HCT116 (cell line): Measurements from ENCODE around the gene ACVR1B. TPM values are rescaled to one million over a fixed set of nuclear protein-coding genes. Genes with fewer than 3 reads are reported as not detected.

Experiments used
- ATAC-seq: fragments of 200-7000 bp; cut with Tn5 transposase; 2 replicates; pipeline ENCODE4 v1.9.1; 2020; ENCODE audit warnings: mild to moderate bottlenecking, moderate library complexity
- BruUV-seq: library from RNA; stranded (reverse); fragments of 400-500 nt; replicated peaks from 2 replicates; lab custom pipeline; 2021; lab: Mats Ljungman, UMichigan
- CTCF ChIA-PET: fragments of 300-600 bp; sonication (Branson Sonifier 250); formaldehyde crosslinking; loops from one replicate; lab custom pipeline; 2021; ENCODE audit warnings: antibody characterized with exemption; lab: Charles Lee
- POLR2A ChIA-PET: fragments of 300-600, 350-600 bp; sonication (Branson Sonifier 250); formaldehyde crosslinking; loops from one replicate; lab custom pipeline; 2021; ENCODE audit warnings: antibody characterized with exemption; lab: Charles Lee
- RAD21 ChIA-PET, 2 experiments: fragments of 300-600 bp; sonication (Branson Sonifier 250); formaldehyde crosslinking; loops; one replicate each; lab custom pipeline; 2023; ENCODE audit warnings: low total read pairs in 2 of 2; ENCODE audit not compliant: uncharacterized antibody in 2 of 2, unreplicated experiment in 2 of 2, low non-redundant PET in 1 of 2; lab: Charles Lee
- DNase-seq: peaks from one replicate; pipeline ENCODE4 v3.0.0-alpha.2; 2010; ENCODE audit warnings: low read depth, low spot score
- H2AFZ ChIP-seq: fragments of 200-600 bp; shearing (Covaris generic), sonication (generic); 2 replicates; pipeline ENCODE4 v1.6.1; 2017; ENCODE audit warnings: low read depth, mixed run types, mixed read lengths, antibody characterized with exemption, low read length; ENCODE audit not compliant: poor library complexity, severe bottlenecking
- H3K27ac ChIP-seq: 2 replicates; pipeline ENCODE4 v1.5.1; 2012; ENCODE audit warnings: low read depth, low read length
- H3K27me3 ChIP-seq: fragments of 200-600 bp; sonication (generic); 2 replicates; pipeline ENCODE4 v1.6.1; 2016; ENCODE audit warnings: mixed run types, low read length, mixed read lengths; ENCODE audit not compliant: insufficient read depth
- H3K36me3 ChIP-seq, 2 experiments: fragments of 200-500 bp in 1 of 2; fragments of 200-600 bp in 1 of 2; sonication (Bioruptor generic) in 1 of 2; sonication (generic) in 1 of 2; 2 replicates each; pipeline versions ENCODE4 v1.5.1 to v1.6.1; 2014 to 2016; ENCODE audit warnings: low read length in 2 of 2, inconsistent platforms in 1 of 2, mixed read lengths in 1 of 2, mixed run types in 1 of 2; ENCODE audit not compliant: insufficient read depth in 2 of 2, control insufficient read depth in 1 of 2
- H3K4me1 ChIP-seq, 2 experiments: fragments of 200-600 bp in 1 of 2; sonication (generic) in 1 of 2; 2 replicates each; pipeline versions ENCODE4 v1.5.1 to v1.6.1; 2012 to 2017; ENCODE audit warnings: low read length in 2 of 2, inconsistent platforms in 1 of 2, mild to moderate bottlenecking in 1 of 2, mixed read lengths in 1 of 2, mixed run types in 1 of 2, moderate library complexity in 1 of 2; ENCODE audit not compliant: insufficient read depth in 2 of 2, control insufficient read depth in 1 of 2
- H3K4me2 ChIP-seq: fragments of 200-600 bp; sonication (generic); 2 replicates; pipeline ENCODE4 v1.6.1; 2017; ENCODE audit warnings: mixed run types, low read length, mixed read lengths
- H3K4me3 ChIP-seq, 2 experiments: fragments of 200-600 bp in 1 of 2; sonication (generic) in 1 of 2; replicated peaks in 1 of 2; 2 replicates each; pipeline ENCODE4 v1.5.1; 2011 to 2016; ENCODE audit warnings: low read length in 2 of 2, control low read depth in 1 of 2, low read depth in 1 of 2, mild to moderate bottlenecking in 1 of 2, mixed read lengths in 1 of 2, mixed run types in 1 of 2
- H3K79me2 ChIP-seq: fragments of 200-600 bp; sonication (generic); 2 replicates; pipeline ENCODE4 v1.6.1; 2017; ENCODE audit warnings: mild to moderate bottlenecking, mixed run types, low read length, moderate library complexity, mixed read lengths; ENCODE audit not compliant: insufficient read depth
- H3K9ac ChIP-seq: fragments of 200-600 bp; sonication (generic); 2 replicates; pipeline ENCODE4 v1.6.1; 2016; ENCODE audit warnings: low read length, mixed read lengths
- H3K9me2 ChIP-seq: fragments of 200-600 bp; sonication (generic), shearing (Covaris generic); 2 replicates; pipeline ENCODE4 v1.6.1; 2017; ENCODE audit warnings: mixed run types, mild to moderate bottlenecking, moderate library complexity; ENCODE audit not compliant: insufficient read depth
- H3K9me3 ChIP-seq, 2 experiments: fragments of 200-500 bp in 1 of 2; fragments of 200-600 bp in 1 of 2; sonication (Bioruptor generic) in 1 of 2; sonication (generic) in 1 of 2; 2 replicates each; pipeline ENCODE4 v1.6.1; 2014 to 2017; ENCODE audit warnings: low read length in 2 of 2, mixed read lengths in 2 of 2, inconsistent platforms in 1 of 2, low read depth in 1 of 2, mild to moderate bottlenecking in 1 of 2, mixed run types in 1 of 2, moderate library complexity in 1 of 2; ENCODE audit not compliant: control insufficient read depth in 1 of 2, insufficient read depth in 1 of 2
- H4K20me1 ChIP-seq: fragments of 200-600 bp; sonication (generic), shearing (Covaris generic); 2 replicates; pipeline ENCODE4 v1.6.1; 2017; ENCODE audit warnings: mixed run types, mild to moderate bottlenecking, moderate library complexity; ENCODE audit not compliant: insufficient read depth
- ATF3 ChIP-seq: IDR thresholded peaks from 2 replicates; pipeline ENCODE4 v1.6.1; 2012
- CEBPB ChIP-seq: IDR thresholded peaks from 2 replicates; pipeline ENCODE4 v1.6.1; 2012; ENCODE audit warnings: low read depth
- CTCF ChIP-seq, 3 experiments: fragments of 200-600 bp in 1 of 3; sonication (generic) in 1 of 3; IDR thresholded peaks in 2 of 3; conservative IDR thresholded peaks in 1 of 3; 2 replicates each; pipeline ENCODE4 v1.5.1; 2012 to 2017; ENCODE audit warnings: low read depth in 2 of 3, low read length in 2 of 3, antibody characterized with exemption in 1 of 3, borderline replicate concordance in 1 of 3, control low read depth in 1 of 3, mild to moderate bottlenecking in 1 of 3, mixed read lengths in 1 of 3, mixed run types in 1 of 3, moderate library complexity in 1 of 3; ENCODE audit not compliant: insufficient read depth in 1 of 3
- EGR1 ChIP-seq: IDR thresholded peaks from 2 replicates; pipeline ENCODE4 v1.6.1; 2012; ENCODE audit warnings: low read depth
- ELF1 ChIP-seq: IDR thresholded peaks from 2 replicates; pipeline ENCODE4 v1.6.1; 2012; ENCODE audit warnings: low read depth, borderline replicate concordance
- EZH2 ChIP-seq: fragments of 200-600 bp; sonication (generic); IDR thresholded peaks from 2 replicates; pipeline ENCODE4 v1.6.1; 2017; ENCODE audit warnings: antibody characterized with exemption, mixed run types
- EZH2phosphoT487 ChIP-seq: fragments of 200-600 bp; IDR thresholded peaks from 2 replicates; pipeline ENCODE4 v1.6.1; 2018; ENCODE audit warnings: antibody characterized with exemption, borderline replicate concordance
- JUND ChIP-seq: IDR thresholded peaks from 2 replicates; pipeline ENCODE4 v1.6.1; 2012
- POLR2A ChIP-seq: IDR thresholded peaks from 2 replicates; pipeline ENCODE4 v1.7.0; 2011; ENCODE audit warnings: borderline replicate concordance; ENCODE audit not compliant: insufficient read depth, insufficient read length; ENCODE audit errors: extremely low read depth
- POLR2AphosphoS5 ChIP-seq: IDR thresholded peaks from 2 replicates; pipeline ENCODE4 v1.6.1; 2011; ENCODE audit warnings: mild to moderate bottlenecking, low read depth, low read length, moderate library complexity
- RAD21 ChIP-seq: IDR thresholded peaks from 2 replicates; pipeline ENCODE4 v1.6.1; 2012; ENCODE audit warnings: low read depth, mild to moderate bottlenecking
- SIN3A ChIP-seq: IDR thresholded peaks from 2 replicates; pipeline ENCODE4 v1.6.1; 2012; ENCODE audit warnings: low read depth
- SP1 ChIP-seq: IDR thresholded peaks from 2 replicates; pipeline ENCODE4 v1.6.1; 2012; ENCODE audit warnings: low read depth
- SRF ChIP-seq: IDR thresholded peaks from 2 replicates; pipeline ENCODE4 v1.6.1; 2012; ENCODE audit warnings: low read depth
- TCF7L2 ChIP-seq: IDR thresholded peaks from 2 replicates; pipeline ENCODE4 v1.7.0; 2011; ENCODE audit warnings: borderline replicate concordance, inconsistent platforms; ENCODE audit not compliant: insufficient read depth, insufficient read length; ENCODE audit errors: extremely low read depth
- YY1 ChIP-seq: IDR thresholded peaks from 2 replicates; pipeline ENCODE4 v1.6.1; 2011; ENCODE audit warnings: low read length, low read depth, moderate library complexity, mild to moderate bottlenecking; ENCODE audit not compliant: insufficient replicate concordance; ENCODE audit errors: extremely low read depth
- ZFX ChIP-seq: fragments of 450-650 bp; IDR thresholded peaks from 2 replicates; pipeline ENCODE4 v1.6.1; 2017
- ZNF274 ChIP-seq: fragments of 200-500 bp; sonication (Bioruptor generic); IDR thresholded peaks from 2 replicates; pipeline ENCODE4 v1.6.1; 2014; ENCODE audit warnings: mild to moderate bottlenecking, low read depth, low read length, inconsistent platforms
- intact Hi-C: fragments of 100-400 bp; cut with micrococcal nuclease; formaldehyde crosslinking; loops from 2 replicates; pipeline ENCODE4 v1.10.0; 2022
- total RNA-seq: library from RNA; stranded (reverse); gene quantifications from one replicate; pipeline ENCODE4 v1.2.1, GENCODE V29; 2021; ENCODE audit not compliant: unreplicated experiment
- TF ChIP-seq, protein P1 (sequence below): IDR thresholded peaks from 2 replicates; pipeline ENCODE4 v1.6.1; 2012
- TF ChIP-seq, protein P2 (sequence below): IDR thresholded peaks from 2 replicates; pipeline ENCODE4 v1.6.1; 2011; ENCODE audit warnings: mild to moderate bottlenecking, low read length, moderate library complexity; ENCODE audit not compliant: insufficient replicate concordance; ENCODE audit errors: extremely low read depth

The ACVR1B gene
- total RNA-seq, 1 experiment from 2014 or later = 22.7 TPM

DNA sequence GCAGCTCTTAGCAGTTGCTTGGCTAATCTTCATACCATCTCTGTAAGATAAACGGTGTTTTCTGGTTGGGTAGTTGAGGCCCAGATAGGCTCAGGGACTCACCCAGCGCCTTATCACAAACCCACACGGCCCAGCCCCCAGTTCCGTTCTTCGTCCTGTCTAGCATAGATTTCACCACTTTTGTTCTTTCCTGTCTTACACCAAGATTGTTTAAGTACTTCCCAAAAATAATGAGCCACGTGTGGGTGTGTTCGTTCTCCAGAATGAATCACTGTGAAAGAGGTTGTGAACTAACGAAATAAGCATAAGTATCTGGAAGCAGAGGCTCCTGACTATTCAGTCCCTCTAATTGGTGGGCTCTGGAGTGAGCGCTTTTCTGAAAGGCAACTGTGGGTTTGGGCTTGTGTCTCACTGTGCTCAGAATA lies 21.4 kb downstream of the ACVR1B start:
- Histone ChIP-seq H3K4me3 (no peak overlapping the region), H3K4me2 (no peak overlapping the region), H3K27me3 (no peaks in the 10 kb centered on the region), H3K36me3 (peaks cover 4 to 12% of the 10 kb centered on the region in 2 experiments; a peak in 2 of 4 replicates), H2AFZ (no peak overlapping the region), H3K4me1 (peaks cover 12 to 17% of the 10 kb centered on the region in 2 experiments), H3K9me2 (no peaks in the 10 kb centered on the region), H4K20me1 (no peaks in the 10 kb centered on the region), H3K27ac (no peak overlapping the region), H3K9me3 (no peaks in the 10 kb centered on the region), H3K9ac (no peak overlapping the region), H3K79me2 (peaks cover 61% of the 10 kb centered on the region)
- BruUV-seq = no TSS peak
- ChIA-PET CTCF (interaction anchor here (2.8 kb wide), 1 partner anchor 11 kb away, joined by 14 read pairs; no protein-coding TSS in a partner anchor), POLR2A (no interaction called here), RAD21 (no interaction called here)
- no peak for ATAC-seq
- no peak for TF ChIP-seq SP1
- no peak for TF ChIP-seq EZH2phosphoT487
- no peak for TF ChIP-seq POLR2A
- TF ChIP-seq JUND = no peak
- no peak for TF ChIP-seq SIN3A
- TF ChIP-seq CEBPB = no peak
- no peak for TF ChIP-seq YY1
- TF ChIP-seq EZH2 = no peak
- TF ChIP-seq, protein P1, sequence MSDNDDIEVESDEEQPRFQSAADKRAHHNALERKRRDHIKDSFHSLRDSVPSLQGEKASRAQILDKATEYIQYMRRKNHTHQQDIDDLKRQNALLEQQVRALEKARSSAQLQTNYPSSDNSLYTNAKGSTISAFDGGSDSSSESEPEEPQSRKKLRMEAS = no peak
- TF ChIP-seq ZFX = no peak
- no peak for TF ChIP-seq ELF1
- no peak for TF ChIP-seq CTCF (IDR thresholded peaks at IDR 0.05 in 2 of 3, conservative IDR thresholded peaks at IDR 0.05 in 1 of 3; ENCODE audit: borderline replicate concordance in 1 of 3, insufficient read depth in 1 of 3, low read depth in 2 of 3, low read length in 2 of 3)
- TF ChIP-seq ZNF274 = no peak
- TF ChIP-seq POLR2AphosphoS5 = no peak
- TF ChIP-seq ATF3 = no peak
- no peak for TF ChIP-seq RAD21
- TF ChIP-seq, protein P2, sequence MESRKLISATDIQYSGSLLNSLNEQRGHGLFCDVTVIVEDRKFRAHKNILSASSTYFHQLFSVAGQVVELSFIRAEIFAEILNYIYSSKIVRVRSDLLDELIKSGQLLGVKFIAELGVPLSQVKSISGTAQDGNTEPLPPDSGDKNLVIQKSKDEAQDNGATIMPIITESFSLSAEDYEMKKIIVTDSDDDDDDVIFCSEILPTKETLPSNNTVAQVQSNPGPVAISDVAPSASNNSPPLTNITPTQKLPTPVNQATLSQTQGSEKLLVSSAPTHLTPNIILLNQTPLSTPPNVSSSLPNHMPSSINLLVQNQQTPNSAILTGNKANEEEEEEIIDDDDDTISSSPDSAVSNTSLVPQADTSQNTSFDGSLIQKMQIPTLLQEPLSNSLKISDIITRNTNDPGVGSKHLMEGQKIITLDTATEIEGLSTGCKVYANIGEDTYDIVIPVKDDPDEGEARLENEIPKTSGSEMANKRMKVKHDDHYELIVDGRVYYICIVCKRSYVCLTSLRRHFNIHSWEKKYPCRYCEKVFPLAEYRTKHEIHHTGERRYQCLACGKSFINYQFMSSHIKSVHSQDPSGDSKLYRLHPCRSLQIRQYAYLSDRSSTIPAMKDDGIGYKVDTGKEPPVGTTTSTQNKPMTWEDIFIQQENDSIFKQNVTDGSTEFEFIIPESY = no peak
- no peak for TF ChIP-seq EGR1
- TF ChIP-seq TCF7L2 = no peak
- no peak for TF ChIP-seq SRF
- intact Hi-C loops = no loop called here
- DNase-seq = no peak
